Skeletal muscle tissue (tissue), 4 donors: ENCODE results near the gene SPATA13. TPM values are rescaled to one million over a fixed set of nuclear protein-coding genes. Genes with fewer than 3 reads are reported as not detected.

Experiments used
- H3K27ac ChIP-seq: one replicate; pipeline ENCODE4 v1.7.0; 2013; ENCODE audit warnings: mild to moderate bottlenecking, low read depth, low read length, inconsistent platforms
- H3K27me3 ChIP-seq, 3 donors: one replicate each; pipeline ENCODE4 v1.7.0; 2013; ENCODE audit warnings: low read length in 3 of 3; ENCODE audit not compliant: control insufficient read depth in 3 of 3, insufficient read depth in 3 of 3
- H3K36me3 ChIP-seq, 3 donors: one replicate each; pipeline ENCODE4 v1.7.0; 2013; ENCODE audit warnings: low read length in 3 of 3; ENCODE audit not compliant: control insufficient read depth in 3 of 3, insufficient read depth in 3 of 3
- H3K4me1 ChIP-seq, 3 donors: one replicate each; pipeline ENCODE4 v1.7.0; 2013; ENCODE audit warnings: low read length in 3 of 3, mild to moderate bottlenecking in 3 of 3; ENCODE audit not compliant: control insufficient read depth in 3 of 3, insufficient read depth in 3 of 3
- H3K4me3 ChIP-seq, 3 donors: one replicate each; pipeline ENCODE4 v1.7.0; 2013; ENCODE audit warnings: low read length in 3 of 3
- H3K9ac ChIP-seq, 3 donors: one replicate each; pipeline ENCODE4 v1.7.0; 2013; ENCODE audit warnings: low read length in 3 of 3, mild to moderate bottlenecking in 3 of 3, moderate library complexity in 2 of 3, low read depth in 1 of 3
- H3K9me3 ChIP-seq, 3 donors: one replicate each; pipeline ENCODE4 v1.7.0; 2013; ENCODE audit warnings: low read length in 3 of 3; ENCODE audit not compliant: control insufficient read depth in 3 of 3
- total RNA-seq: library from RNA; depleted of rRNA; stranded (reverse); fragments of >200 nt; gene quantifications from one replicate; pipeline ENCODE4 v1.2.3, GENCODE V29; 2014
- donor health status: Osteomylitis.

Gene SPATA13
- total RNA-seq, 1 donor from 2014 or later: 3.7 TPM

DNA sequence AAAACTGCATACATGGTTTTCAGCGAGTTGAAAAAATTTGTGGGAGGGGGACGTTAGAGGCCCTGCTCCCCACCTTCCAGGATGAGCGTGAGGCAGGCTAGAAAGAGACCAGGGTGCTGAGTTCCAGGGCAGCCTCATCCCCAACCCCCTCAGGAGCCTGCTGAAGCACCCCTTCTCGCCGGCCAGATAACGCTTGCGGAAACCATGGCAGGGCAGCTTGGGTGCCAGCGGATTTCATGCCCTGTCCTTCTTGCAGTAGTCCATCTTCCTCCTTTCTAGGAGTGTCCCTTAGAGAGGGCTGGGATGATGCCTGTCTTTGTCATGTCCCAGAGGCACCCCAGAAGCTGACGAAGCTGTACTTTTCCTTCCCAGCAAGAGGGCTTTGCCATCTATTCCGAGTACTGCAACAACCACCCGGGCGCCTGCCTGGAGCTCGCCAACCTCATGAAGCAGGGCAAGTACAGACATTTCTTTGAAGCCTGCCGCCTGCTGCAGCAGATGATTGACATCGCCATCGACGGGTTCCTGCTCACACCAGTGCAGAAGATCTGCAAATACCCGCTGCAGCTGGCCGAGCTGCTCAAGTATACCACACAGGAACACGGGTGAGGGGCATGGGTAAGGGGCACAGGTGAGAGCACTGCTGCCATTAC lies 129.9 kb downstream of the SPATA13 start:
- peaks cover 25 to 50% (median 26%) of the 10 kb centered on the region in 3 donors for H3K36me3 ChIP-seq
- no peaks in the 10 kb centered on the region for H3K27me3 ChIP-seq
- H3K27ac ChIP-seq: no peak overlapping the region
- H3K4me1 ChIP-seq: no peaks in the 10 kb centered on the region
- H3K9ac ChIP-seq: no peak overlapping the region
- no peaks in the 10 kb centered on the region for H3K9me3 ChIP-seq
- no peak overlapping the region for H3K4me3 ChIP-seq

DNA sequence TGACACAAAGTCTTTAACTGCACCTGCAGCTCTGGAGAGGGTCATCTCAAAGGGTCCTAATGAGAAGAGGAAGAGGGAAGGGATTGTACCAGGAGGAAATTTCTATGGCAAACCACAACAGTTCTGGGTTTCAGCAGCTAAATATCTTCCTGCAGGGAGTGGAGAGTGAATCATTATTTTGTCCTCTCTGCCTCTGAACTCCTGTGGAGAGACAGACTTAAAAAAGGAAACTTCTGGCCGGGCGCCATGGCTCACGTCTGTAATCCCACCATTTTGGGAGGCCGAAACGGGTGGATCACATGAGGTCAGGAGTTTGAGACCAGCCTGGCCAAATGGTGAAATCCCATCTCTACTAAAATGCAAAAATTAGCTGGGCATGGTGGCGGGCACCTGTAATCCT lies 132.0 kb downstream of the SPATA13 start:
- no peak overlapping the region for H3K27ac ChIP-seq
- H3K9ac ChIP-seq: no peak overlapping the region
- no peaks in the 10 kb centered on the region for H3K9me3 ChIP-seq
- no peaks in the 10 kb centered on the region for H3K4me1 ChIP-seq
- H3K27me3 ChIP-seq: no peaks in the 10 kb centered on the region
- H3K4me3 ChIP-seq: no peak overlapping the region
- peaks cover 22 to 52% (median 27%) of the 10 kb centered on the region in 3 donors for H3K36me3 ChIP-seq

DNA sequence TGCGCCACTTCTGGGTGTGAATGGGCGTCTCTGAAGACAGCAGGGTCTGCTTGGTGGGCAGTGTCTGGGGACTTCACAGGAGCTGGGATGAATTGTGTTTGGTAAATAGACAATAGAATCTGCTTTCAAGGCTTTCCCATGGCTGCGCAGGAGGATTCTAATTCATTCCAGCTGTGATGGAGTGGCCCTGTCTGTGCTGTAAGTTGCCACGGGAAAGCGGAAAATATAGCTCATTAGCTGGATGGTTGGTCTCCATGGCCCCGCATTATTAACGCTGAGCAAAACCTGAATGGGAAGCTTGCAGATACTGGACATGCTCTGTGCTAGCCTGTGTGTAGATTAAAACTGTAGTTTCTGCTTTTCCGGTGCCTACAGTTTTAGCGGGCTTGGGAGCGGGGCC lies 133.2 kb downstream of the SPATA13 start:
- peaks cover 28 to 60% (median 33%) of the 10 kb centered on the region in 3 donors for H3K36me3 ChIP-seq
- H3K4me1 ChIP-seq: no peaks in the 10 kb centered on the region
- no peaks in the 10 kb centered on the region for H3K27me3 ChIP-seq
- H3K4me3 ChIP-seq: no peak overlapping the region
- H3K9me3 ChIP-seq: no peaks in the 10 kb centered on the region
- H3K27ac ChIP-seq: no peak overlapping the region
- H3K9ac ChIP-seq: no peak overlapping the region

GRCh38 chr13:24299488-24300114 lies 139.1 kb downstream of the SPATA13 start:
- Histone ChIP-seq H3K27ac (no peak overlapping the region), H3K4me3 (no peak overlapping the region), H3K9ac (no peak overlapping the region), H3K36me3 (peaks cover 18 to 45% (median 32%) of the 10 kb centered on the region in 3 donors), H3K27me3 (no peaks in the 10 kb centered on the region), H3K4me1 (peaks cover 0 to 3% (median 2%) of the 10 kb centered on the region in 3 donors), H3K9me3 (no peaks in the 10 kb centered on the region)

DNA sequence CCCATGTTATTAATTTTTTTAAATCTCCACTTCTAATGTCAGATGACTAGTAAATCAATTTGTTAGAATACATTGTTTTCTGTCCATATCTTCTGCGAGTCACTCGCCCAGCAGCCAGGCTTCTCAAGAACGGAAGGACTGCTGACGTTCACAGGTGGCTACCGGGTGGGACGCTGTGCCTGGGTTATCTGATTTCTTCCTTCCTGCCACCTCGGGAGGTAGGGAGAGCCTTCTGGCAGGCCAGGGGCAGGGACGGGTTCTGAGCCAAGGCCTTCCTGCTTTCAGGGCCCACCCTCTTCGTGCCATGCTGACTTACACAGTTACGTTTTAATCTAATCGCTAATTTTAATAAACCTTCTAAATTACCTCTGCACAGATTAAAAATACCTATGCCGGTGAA lies 140.9 kb downstream of the SPATA13 start:
- Histone ChIP-seq H3K9me3 (no peaks in the 10 kb centered on the region), H3K27me3 (no peaks in the 10 kb centered on the region), H3K4me3 (no peak overlapping the region), H3K9ac (no peak overlapping the region), H3K36me3 (peaks cover 18 to 32% (median 29%) of the 10 kb centered on the region in 3 donors), H3K27ac (no peak overlapping the region), H3K4me1 (peaks cover 0 to 5% (median 4%) of the 10 kb centered on the region in 3 donors)

DNA sequence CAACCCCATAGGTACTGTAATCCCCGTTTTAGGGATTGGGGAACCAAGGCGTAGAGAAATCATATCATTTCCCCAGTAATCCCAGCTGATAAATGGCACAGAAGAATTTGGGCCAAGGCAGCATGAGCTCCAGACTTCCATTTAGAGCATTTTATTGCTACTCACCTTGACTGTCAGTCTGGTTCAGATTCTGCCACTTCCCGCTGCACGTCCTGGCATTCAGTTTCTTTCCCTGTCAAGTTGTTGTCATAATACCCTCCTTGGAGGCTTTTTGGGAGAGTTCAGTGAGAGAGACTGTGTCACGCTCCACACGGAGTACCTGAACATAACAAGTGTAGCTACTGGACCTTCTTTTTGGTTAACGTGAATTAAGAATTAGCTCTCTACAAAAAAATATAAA lies 141.4 kb downstream of the SPATA13 start:
- Histone ChIP-seq H3K4me3 (no peak overlapping the region), H3K36me3 (peaks cover 18 to 32% (median 29%) of the 10 kb centered on the region in 3 donors), H3K27ac (no peak overlapping the region), H3K4me1 (peaks cover under 1 to 5% (median 4%) of the 10 kb centered on the region in 3 donors), H3K27me3 (no peaks in the 10 kb centered on the region), H3K9me3 (no peaks in the 10 kb centered on the region), H3K9ac (no peak overlapping the region)

DNA sequence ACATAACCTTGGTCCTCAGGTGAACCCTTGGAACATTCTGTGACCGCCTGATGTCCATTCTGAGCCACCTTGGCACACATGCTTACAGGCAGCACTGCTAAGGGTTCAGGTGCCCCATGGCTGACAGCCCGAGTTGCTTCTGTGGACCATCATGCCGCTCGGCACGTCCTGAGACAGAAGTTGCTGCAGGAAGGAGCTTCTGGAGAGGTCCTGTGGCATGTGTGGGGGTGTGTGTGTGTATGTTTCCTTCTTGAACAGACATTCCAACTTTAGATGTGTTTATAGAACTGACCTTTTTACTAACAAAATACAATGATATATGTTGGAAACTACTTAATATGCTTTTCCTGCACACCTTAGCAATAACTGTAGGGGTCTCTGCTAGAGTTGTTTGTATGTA lies 144.1 kb downstream of the SPATA13 start:
- no peak overlapping the region for H3K27ac ChIP-seq
- no peaks in the 10 kb centered on the region for H3K27me3 ChIP-seq
- peaks cover under 1 to 13% (median 10%) of the 10 kb centered on the region in 3 donors for H3K36me3 ChIP-seq
- no peak overlapping the region for H3K4me3 ChIP-seq
- no peaks in the 10 kb centered on the region for H3K9me3 ChIP-seq
- no peak overlapping the region for H3K9ac ChIP-seq
- H3K4me1 ChIP-seq: peaks cover 3 to 7% (median 5%) of the 10 kb centered on the region in 3 donors

DNA sequence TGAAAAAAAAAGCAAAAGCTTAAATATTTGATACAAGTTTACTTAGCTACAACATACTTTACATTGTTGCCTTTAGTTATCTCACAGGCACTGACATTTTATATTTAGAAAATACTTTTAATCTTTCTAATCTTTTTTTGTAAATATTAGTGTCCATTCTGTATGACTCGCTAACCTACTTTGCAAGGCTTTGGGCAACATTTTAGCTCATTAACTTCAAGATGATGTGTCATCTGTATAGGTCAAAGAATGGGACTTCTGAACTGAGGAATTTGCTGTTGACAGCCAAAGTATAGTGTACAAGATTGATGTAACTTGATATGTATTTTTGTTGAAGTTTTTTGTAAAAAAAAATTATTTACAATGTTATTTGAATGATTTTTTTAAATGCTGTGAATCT lies 146.1 kb downstream of the SPATA13 start:
- Histone ChIP-seq H3K27ac (no peak overlapping the region), H3K36me3 (peaks cover 0 to 5% (median 3%) of the 10 kb centered on the region in 3 donors), H3K4me3 (no peak overlapping the region), H3K9ac (no peak overlapping the region), H3K9me3 (no peaks in the 10 kb centered on the region), H3K4me1 (peaks cover 3 to 7% (median 5%) of the 10 kb centered on the region in 3 donors), H3K27me3 (no peaks in the 10 kb centered on the region)

DNA sequence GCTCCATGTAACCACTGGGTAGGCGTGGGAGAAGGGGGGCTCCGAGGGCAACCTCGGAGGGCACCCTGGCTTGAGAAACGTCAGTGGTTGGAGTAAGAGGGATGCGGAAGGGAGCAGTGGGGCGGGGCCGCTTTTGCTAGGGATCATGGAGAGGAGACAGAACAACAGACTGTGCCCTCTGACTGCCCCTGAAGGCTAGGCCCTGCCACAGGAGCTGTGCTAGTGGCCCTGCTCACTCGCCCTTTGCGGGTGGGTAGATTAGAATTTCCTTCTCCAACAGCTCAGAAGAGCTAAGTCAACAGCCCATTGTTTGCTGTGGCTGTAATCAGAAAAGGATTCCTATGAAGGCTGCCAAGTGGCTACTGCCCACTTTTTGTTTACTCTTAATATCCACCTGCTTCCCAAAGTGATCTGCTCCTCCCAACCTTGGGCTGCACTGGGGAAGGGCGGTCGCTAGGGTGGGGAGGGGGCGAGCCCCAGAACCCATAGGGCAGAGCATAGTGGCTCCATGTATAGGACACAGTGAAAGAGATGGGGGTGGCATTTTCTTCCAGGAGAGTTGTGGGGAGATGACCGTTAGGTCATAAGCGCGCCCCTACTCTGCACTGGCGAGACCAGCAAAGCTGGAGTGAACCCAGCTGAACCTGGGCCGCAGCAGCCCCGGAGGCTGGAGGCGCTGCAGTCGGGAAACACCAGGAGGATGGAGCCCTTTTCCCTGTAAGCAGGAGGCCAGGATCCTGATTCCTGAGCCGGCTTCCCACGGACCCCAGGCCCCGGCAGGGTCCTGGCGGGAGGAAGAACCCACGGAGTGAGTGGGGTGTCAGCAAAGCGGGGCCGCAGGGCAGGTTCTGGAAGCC lies 146.9 kb downstream of the SPATA13 start:
- Histone ChIP-seq H3K27ac (no peak overlapping the region), H3K4me1 (peaks cover 3 to 7% (median 5%) of the 10 kb centered on the region in 3 donors), H3K4me3 (no peak overlapping the region), H3K36me3 (peaks cover 0 to 5% (median 3%) of the 10 kb centered on the region in 3 donors), H3K27me3 (no peaks in the 10 kb centered on the region), H3K9me3 (no peaks in the 10 kb centered on the region), H3K9ac (no peak overlapping the region)

GRCh38 chr13:24308068-24308445 lies 147.5 kb downstream of the SPATA13 start:
- Histone ChIP-seq H3K27me3 (no peaks in the 10 kb centered on the region), H3K27ac (no peak overlapping the region), H3K36me3 (peaks cover 0 to 3% (median 3%) of the 10 kb centered on the region in 3 donors), H3K9me3 (no peaks in the 10 kb centered on the region), H3K9ac (no peak overlapping the region), H3K4me1 (peaks cover 3 to 7% (median 5%) of the 10 kb centered on the region in 3 donors), H3K4me3 (no peak overlapping the region)
